GM23338 (cell line): ENCODE results near the gene TRAF1.

Experiments used
- CTCF ChIP-seq, 2 experiments: fragments of 200-600 bp in 1 of 2; sonication (generic) in 1 of 2; conservative IDR thresholded peaks; 2 replicates each; pipeline versions ENCODE4 v1.5.1 to v1.6.1; 2016 to 2017; ENCODE audit warnings: antibody characterized with exemption in 2 of 2, low read depth in 2 of 2, mild to moderate bottlenecking in 2 of 2, moderate library complexity in 1 of 2
- JUNB ChIP-seq: IDR thresholded peaks from one replicate; pipeline ENCODE4 v1.6.1; 2016; ENCODE audit warnings: antibody characterized with exemption; ENCODE audit not compliant: unreplicated experiment

DNA sequence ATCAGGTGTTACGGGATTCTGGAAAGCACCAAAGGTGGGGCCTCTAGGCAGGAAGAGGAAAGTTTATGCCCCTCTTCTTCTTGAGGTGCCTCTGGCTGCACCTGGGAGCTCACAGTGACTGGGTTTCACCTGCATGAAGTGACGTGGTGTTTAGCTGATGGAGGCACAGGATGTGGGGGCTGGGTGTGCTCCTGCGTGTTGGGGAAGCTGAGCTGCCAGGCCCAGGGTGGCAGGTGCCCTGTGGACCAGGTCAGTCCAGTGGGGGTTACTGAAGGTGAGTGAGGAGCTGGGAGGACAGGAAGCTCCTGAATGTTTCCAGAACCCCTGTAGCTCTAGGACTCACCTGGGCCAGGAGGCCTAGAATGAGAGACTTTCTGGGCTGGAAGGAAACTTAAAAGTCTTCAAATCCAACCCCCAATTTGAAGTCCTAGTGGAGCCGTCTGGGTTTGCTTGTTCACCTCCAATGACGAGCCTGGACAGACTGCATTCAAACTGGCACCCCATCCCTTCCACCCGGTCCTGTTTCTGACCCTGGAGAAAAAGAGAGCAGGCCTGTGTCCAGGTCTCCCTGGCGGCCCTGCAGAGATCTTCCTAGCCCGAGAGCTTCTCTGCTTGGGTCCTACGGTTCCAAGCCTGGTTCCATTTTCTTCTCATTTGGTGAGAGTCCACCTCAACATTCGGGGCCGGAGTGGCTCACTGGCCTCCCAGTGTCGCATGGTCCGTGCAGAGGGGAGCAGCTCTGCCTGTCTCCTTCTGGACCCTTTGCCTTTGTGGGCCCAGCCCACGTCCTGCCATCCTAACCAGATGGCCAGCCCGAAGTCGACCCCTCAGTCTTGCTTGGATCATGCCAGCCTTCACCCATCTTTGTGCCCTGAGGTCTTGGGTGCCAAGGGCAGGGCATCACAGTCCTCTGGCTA lies 22.3 kb downstream of the TRAF1 start:
- no peak for TF ChIP-seq JUNB
- TF ChIP-seq CTCF (conservative IDR thresholded peaks at IDR 0.05; ENCODE audit: low read depth in 2 of 2) = no peak
